Gastroesophageal sphincter (tissue), 2 donors: Measurements from ENCODE around the gene ROR2.

ENCODE experiments used
- EP300 ChIP-seq: sonication (generic); formaldehyde crosslinking; IDR thresholded peaks from one replicate; pipeline ENCODE4 v1.6.1; 2017; ENCODE audit warnings: antibody characterized with exemption, mild to moderate bottlenecking
- POLR2A ChIP-seq, 2 donors: fragments of 450-650 bp; IDR thresholded peaks; one replicate each; pipeline ENCODE4 v1.6.1; 2017; ENCODE audit warnings: antibody characterized with exemption in 2 of 2, mild to moderate bottlenecking in 2 of 2, moderate library complexity in 1 of 2

DNA sequence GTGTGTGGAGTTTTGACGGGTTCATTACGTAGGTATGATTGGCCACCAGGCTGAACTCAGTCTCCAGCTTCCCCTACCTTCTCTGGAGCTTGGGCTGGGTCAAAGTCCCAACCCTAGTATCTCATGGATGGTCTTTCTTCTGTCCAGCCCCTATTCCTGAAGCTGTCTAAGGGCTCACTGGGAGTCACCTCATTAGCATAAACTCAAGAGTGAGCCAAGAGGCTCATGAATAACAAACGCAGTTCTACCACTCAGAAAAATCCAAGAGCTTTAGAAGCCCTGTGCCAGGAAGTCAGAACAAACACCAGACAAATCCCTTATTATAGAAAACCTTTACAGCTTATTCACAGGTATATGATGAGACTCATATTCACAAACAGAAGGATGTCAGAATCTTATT lies 346.1 kb downstream of the ROR2 start:
- TF ChIP-seq EP300, result no peak
- TF ChIP-seq POLR2A (IDR thresholded peaks at IDR 0.05), result no peak
